ENCODE data around the gene XIST.
A peak's percentile ranks its signal among the peaks of the same experiment; 100 is the strongest.

Gene XIST

GRCh38 chrX:73859622-73860021 lies 7.1 kb upstream of the XIST start:
- H3K4me3 ChIP-seq (ENCODE audit: low read depth in 1 of 5, low read length in 5 of 5) = no peak overlapping the region
- H3K9me3 ChIP-seq (ENCODE audit: control insufficient read depth in 5 of 5, low read length in 5 of 5) = peaks cover 0 to 3% (median 0%) of the 10 kb centered on the region in 5 donors
- H3K4me1 ChIP-seq (ENCODE audit: control insufficient read depth in 5 of 5, insufficient read depth in 5 of 5, low read length in 5 of 5) = peaks cover 0 to 2% (median 0%) of the 10 kb centered on the region in 5 donors
- H3K27ac ChIP-seq (ENCODE audit: low read depth, low read length) = no peak overlapping the region
- H3K27me3 ChIP-seq (ENCODE audit: control insufficient read depth in 5 of 5, insufficient read depth in 4 of 5, low read length in 5 of 5) = peaks cover 0 to 22% (median 9%) of the 10 kb centered on the region in 5 donors
- H3K36me3 ChIP-seq (ENCODE audit: control insufficient read depth in 5 of 5, insufficient read depth in 5 of 5, low read length in 5 of 5) = no peaks in the 10 kb centered on the region
- no peak overlapping the region for H3K9ac ChIP-seq (ENCODE audit: low read length in 5 of 5)

- H3K9ac ChIP-seq (ENCODE audit: low read length in 5 of 5) = no peak overlapping the region
- no peaks in the 10 kb centered on the region for H3K36me3 ChIP-seq (ENCODE audit: control insufficient read depth in 5 of 5, insufficient read depth in 5 of 5, low read length in 5 of 5)
- no peak overlapping the region for H3K4me3 ChIP-seq (ENCODE audit: low read depth in 1 of 5, low read length in 5 of 5)
- H3K27ac ChIP-seq (ENCODE audit: low read depth, low read length) = no peak overlapping the region
- peaks cover 0 to 3% (median 0%) of the 10 kb centered on the region in 5 donors for H3K9me3 ChIP-seq (ENCODE audit: control insufficient read depth in 5 of 5, low read length in 5 of 5)
- H3K27me3 ChIP-seq (ENCODE audit: control insufficient read depth in 5 of 5, insufficient read depth in 4 of 5, low read length in 5 of 5) = peaks cover 0 to 2% (median 0%) of the 10 kb centered on the region in 5 donors
- peaks cover 0 to 2% (median 0%) of the 10 kb centered on the region in 5 donors for H3K4me1 ChIP-seq (ENCODE audit: control insufficient read depth in 5 of 5, insufficient read depth in 5 of 5, low read length in 5 of 5)
These were observed 3.0 kb upstream of the XIST start for GRCh38 chrX:73855546-73855945.

- H3K27ac ChIP-seq (ENCODE audit: low read depth, low read length) = peak overlapping the region; percentile 51
These were observed 492 bp downstream of the XIST start for GRCh38 chrX:73852022-73852421.

DNA sequence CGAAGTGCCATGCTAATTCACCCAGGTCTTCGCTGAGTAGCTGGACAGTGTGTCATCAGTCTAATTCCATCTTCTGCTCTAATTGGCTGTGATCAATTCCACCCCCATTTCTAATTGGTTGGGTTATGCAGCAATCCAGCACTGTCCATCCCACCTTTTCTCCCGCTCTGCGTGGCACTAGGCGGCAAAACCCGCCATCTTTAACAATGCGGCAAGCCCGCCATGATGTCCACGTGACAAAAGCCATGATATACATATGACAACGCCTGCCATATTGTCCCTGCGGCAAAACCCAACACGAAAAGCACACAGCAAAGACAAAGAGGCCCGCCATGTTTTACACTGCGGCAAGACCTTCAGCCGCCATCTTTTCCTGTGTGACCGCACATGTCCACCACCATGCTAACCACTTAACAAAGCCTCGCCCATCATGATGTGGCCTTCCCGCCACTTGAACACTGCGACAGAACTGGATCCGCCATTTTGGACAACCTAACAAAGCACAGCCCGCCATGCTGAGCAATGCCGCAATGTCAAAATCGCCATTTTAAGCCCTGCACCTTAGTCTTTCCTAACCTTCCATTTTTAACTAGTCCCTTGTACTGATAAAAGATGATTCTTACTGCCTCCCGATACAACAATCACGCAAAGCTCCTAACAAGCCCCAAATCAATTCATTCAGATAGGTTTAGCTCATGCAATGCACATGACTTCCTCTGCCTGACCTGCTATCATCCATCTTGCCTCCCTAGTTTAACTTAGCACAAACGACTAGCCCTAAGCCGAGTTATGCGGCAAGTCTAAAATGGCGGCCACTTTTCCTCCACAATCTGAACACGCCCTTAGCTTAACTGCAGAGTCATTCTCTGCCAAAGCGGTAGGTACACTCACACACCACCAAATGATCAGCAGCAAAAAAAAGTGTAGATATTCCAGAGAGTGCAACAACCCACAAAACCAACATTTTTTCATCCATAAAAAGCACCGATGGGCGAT lies 1.2 kb downstream of the XIST start:
- Histone ChIP-seq H3K27me3 (ENCODE audit: control insufficient read depth in 5 of 5, insufficient read depth in 4 of 5, low read length in 5 of 5) (no peaks in the 10 kb centered on the region), H3K9me3 (ENCODE audit: control insufficient read depth in 5 of 5, low read length in 5 of 5) (no peaks in the 10 kb centered on the region), H3K4me3 (ENCODE audit: low read depth in 1 of 5, low read length in 5 of 5) (peak overlapping the region; percentile 81 to 91 (median 82)), H3K36me3 (ENCODE audit: control insufficient read depth in 5 of 5, insufficient read depth in 5 of 5, low read length in 5 of 5) (peaks cover 0 to 2% (median 0%) of the 10 kb centered on the region in 5 donors), H3K4me1 (ENCODE audit: control insufficient read depth in 5 of 5, insufficient read depth in 5 of 5, low read length in 5 of 5) (peaks cover 0 to 35% (median 33%) of the 10 kb centered on the region in 5 donors), H3K9ac (ENCODE audit: low read length in 5 of 5) (peak overlapping the region; percentile 49 to 76 (median 64)), H3K27ac (ENCODE audit: low read depth, low read length) (peak overlapping the region; percentile 51)

More at GRCh38 chrX:73852022-73852421, 492 bp downstream of the XIST start:
- Histone ChIP-seq H3K4me3 (ENCODE audit: low read depth in 1 of 5, low read length in 5 of 5) (peak overlapping the region; percentile 81 to 91 (median 82)), H3K27me3 (ENCODE audit: control insufficient read depth in 5 of 5, insufficient read depth in 4 of 5, low read length in 5 of 5) (no peaks in the 10 kb centered on the region), H3K9me3 (ENCODE audit: control insufficient read depth in 5 of 5, low read length in 5 of 5) (no peaks in the 10 kb centered on the region), H3K36me3 (ENCODE audit: control insufficient read depth in 5 of 5, insufficient read depth in 5 of 5, low read length in 5 of 5) (no peaks in the 10 kb centered on the region), H3K4me1 (ENCODE audit: control insufficient read depth in 5 of 5, insufficient read depth in 5 of 5, low read length in 5 of 5) (peaks cover 0 to 28% (median 26%) of the 10 kb centered on the region in 5 donors), H3K9ac (ENCODE audit: low read length in 5 of 5) (peak overlapping the region; percentile 49 to 76 (median 64))

DNA sequence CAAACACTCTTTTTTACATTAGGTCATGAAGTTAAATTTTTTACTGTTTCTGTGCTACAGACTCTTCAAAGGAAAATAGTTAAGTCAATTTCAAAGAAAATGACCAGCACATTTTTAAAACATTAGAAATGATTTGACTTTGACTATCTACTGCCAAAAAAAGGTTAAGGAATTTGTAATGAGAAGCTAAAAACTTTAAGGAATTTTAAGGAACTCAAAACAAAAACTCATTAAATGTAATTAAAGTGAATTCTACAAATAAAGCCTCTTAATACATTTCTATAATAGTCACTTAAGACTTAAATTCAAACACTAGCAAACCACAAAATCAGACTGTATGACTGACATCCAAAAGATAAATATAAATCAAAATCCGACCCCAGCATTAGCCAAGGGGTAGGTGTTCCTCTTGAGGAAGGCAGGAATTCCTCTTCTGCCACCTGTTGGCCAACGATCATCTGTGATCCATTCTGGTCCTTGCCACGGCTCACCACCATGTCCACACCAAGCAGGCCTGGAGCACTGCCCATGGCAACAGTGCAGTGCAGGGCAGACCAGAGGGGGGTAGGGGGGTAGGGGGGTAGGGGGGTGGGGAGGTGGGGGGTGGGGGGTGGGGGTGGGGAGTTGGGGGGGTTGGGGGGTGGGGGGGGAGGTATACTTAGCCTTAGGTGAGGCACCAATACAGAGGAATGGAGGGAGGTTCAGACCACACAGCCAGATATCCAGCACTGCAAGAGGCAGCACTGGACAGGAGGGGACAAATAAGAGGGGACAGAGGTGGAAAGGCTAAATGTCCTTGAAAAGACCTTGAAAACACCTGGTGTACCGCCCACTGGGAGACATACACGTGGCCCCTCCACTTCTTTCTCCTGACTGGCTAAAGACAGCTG lies 2.1 kb downstream of the XIST start:
- Histone ChIP-seq H3K4me3 (ENCODE audit: low read depth in 1 of 5, low read length in 5 of 5) (peak overlapping the region; percentile 61 to 91 (median 82)), H3K27me3 (ENCODE audit: control insufficient read depth in 5 of 5, insufficient read depth in 4 of 5, low read length in 5 of 5) (no peaks in the 10 kb centered on the region), H3K9me3 (ENCODE audit: control insufficient read depth in 5 of 5, low read length in 5 of 5) (no peaks in the 10 kb centered on the region), H3K9ac (ENCODE audit: low read length in 5 of 5) (no peak overlapping the region), H3K4me1 (ENCODE audit: control insufficient read depth in 5 of 5, insufficient read depth in 5 of 5, low read length in 5 of 5) (peaks cover 0 to 40% (median 39%) of the 10 kb centered on the region in 5 donors), H3K27ac (ENCODE audit: low read depth, low read length) (no peak overlapping the region), H3K36me3 (ENCODE audit: control insufficient read depth in 5 of 5, insufficient read depth in 5 of 5, low read length in 5 of 5) (peaks cover 0 to 7% (median 0%) of the 10 kb centered on the region in 5 donors)

GRCh38 chrX:73849073-73849472 lies 3.4 kb downstream of the XIST start:
- Histone ChIP-seq H3K36me3 (ENCODE audit: control insufficient read depth in 5 of 5, insufficient read depth in 5 of 5, low read length in 5 of 5) (peaks cover 0 to 9% (median 0%) of the 10 kb centered on the region in 5 donors), H3K9me3 (ENCODE audit: control insufficient read depth in 5 of 5, low read length in 5 of 5) (no peaks in the 10 kb centered on the region), H3K4me3 (ENCODE audit: low read depth in 1 of 5, low read length in 5 of 5) (peak overlapping the region; percentile 36 to 62 (median 46)), H3K9ac (ENCODE audit: low read length in 5 of 5) (no peak overlapping the region), H3K27ac (ENCODE audit: low read depth, low read length) (no peak overlapping the region), H3K4me1 (ENCODE audit: control insufficient read depth in 5 of 5, insufficient read depth in 5 of 5, low read length in 5 of 5) (peaks cover 0 to 53% (median 47%) of the 10 kb centered on the region in 5 donors), H3K27me3 (ENCODE audit: control insufficient read depth in 5 of 5, insufficient read depth in 4 of 5, low read length in 5 of 5) (no peaks in the 10 kb centered on the region)

GRCh38 chrX:73847991-73848390 lies 4.5 kb downstream of the XIST start:
- H3K36me3 ChIP-seq (ENCODE audit: control insufficient read depth in 5 of 5, insufficient read depth in 5 of 5, low read length in 5 of 5) = peaks cover 0 to 11% (median 4%) of the 10 kb centered on the region in 5 donors
- H3K4me3 ChIP-seq (ENCODE audit: low read depth in 1 of 5, low read length in 5 of 5) = peak overlapping the region in 4 of 5 donors; percentile 36 to 62 (median 46)
- no peaks in the 10 kb centered on the region for H3K9me3 ChIP-seq (ENCODE audit: control insufficient read depth in 5 of 5, low read length in 5 of 5)
- peaks cover 0 to 62% (median 58%) of the 10 kb centered on the region in 5 donors for H3K4me1 ChIP-seq (ENCODE audit: control insufficient read depth in 5 of 5, insufficient read depth in 5 of 5, low read length in 5 of 5)
- no peak overlapping the region for H3K9ac ChIP-seq (ENCODE audit: low read length in 5 of 5)
- no peak overlapping the region for H3K27ac ChIP-seq (ENCODE audit: low read depth, low read length)
- no peaks in the 10 kb centered on the region for H3K27me3 ChIP-seq (ENCODE audit: control insufficient read depth in 5 of 5, insufficient read depth in 4 of 5, low read length in 5 of 5)

GRCh38 chrX:73847100-73847499 lies 5.4 kb downstream of the XIST start:
- Histone ChIP-seq H3K9me3 (ENCODE audit: control insufficient read depth in 5 of 5, low read length in 5 of 5) (no peaks in the 10 kb centered on the region), H3K4me3 (ENCODE audit: low read depth in 1 of 5, low read length in 5 of 5) (peak overlapping the region in 2 of 5 donors; percentile 8), H3K36me3 (ENCODE audit: control insufficient read depth in 5 of 5, insufficient read depth in 5 of 5, low read length in 5 of 5) (peaks cover 0 to 13% (median 4%) of the 10 kb centered on the region in 5 donors), H3K27me3 (ENCODE audit: control insufficient read depth in 5 of 5, insufficient read depth in 4 of 5, low read length in 5 of 5) (no peaks in the 10 kb centered on the region), H3K9ac (ENCODE audit: low read length in 5 of 5) (no peak overlapping the region), H3K27ac (ENCODE audit: low read depth, low read length) (no peak overlapping the region), H3K4me1 (ENCODE audit: control insufficient read depth in 5 of 5, insufficient read depth in 5 of 5, low read length in 5 of 5) (peaks cover 0 to 70% (median 66%) of the 10 kb centered on the region in 5 donors)

GRCh38 chrX:73842541-73843234 lies 9.8 kb downstream of the XIST start:
- Histone ChIP-seq H3K27me3 (ENCODE audit: control insufficient read depth in 5 of 5, insufficient read depth in 4 of 5, low read length in 5 of 5) (no peaks in the 10 kb centered on the region), H3K4me3 (ENCODE audit: low read depth in 1 of 5, low read length in 5 of 5) (no peak overlapping the region), H3K9ac (ENCODE audit: low read length in 5 of 5) (no peak overlapping the region), H3K27ac (ENCODE audit: low read depth, low read length) (no peak overlapping the region), H3K4me1 (ENCODE audit: control insufficient read depth in 5 of 5, insufficient read depth in 5 of 5, low read length in 5 of 5) (peaks cover 0 to 64% (median 51%) of the 10 kb centered on the region in 5 donors), H3K9me3 (ENCODE audit: control insufficient read depth in 5 of 5, low read length in 5 of 5) (no peaks in the 10 kb centered on the region), H3K36me3 (ENCODE audit: control insufficient read depth in 5 of 5, insufficient read depth in 5 of 5, low read length in 5 of 5) (peaks cover 0 to 13% (median 4%) of the 10 kb centered on the region in 5 donors)

All from subcutaneous abdominal adipose tissue (tissue), 5 donors.